Caki2 (cell line): ENCODE measurements around the gene CHN1. TPM values are rescaled to one million over a fixed set of nuclear protein-coding genes. Genes with fewer than 3 reads are reported as not detected.

Experiments
- DNase-seq: peaks from one replicate; pipeline ENCODE4 v3.0.0-alpha.2; 2015; ENCODE audit warnings: low read depth
- in situ Hi-C: cut with HindIII; loops from 2 replicates; pipeline ENCODE4 v1.10.0; 2016; ENCODE audit warnings: low sequenced_read_pairs, low pct_unique_long_range_greater_than_20kb, mixed read lengths
- total RNA-seq: library from RNA; depleted of rRNA; stranded (reverse); fragments of >200 nt; shearing (Covaris generic); gene quantifications from 2 replicates; pipeline ENCODE4 v1.2.3, GENCODE V29; 2014; ENCODE audit warnings: low replicate concordance

The CHN1 gene
- total RNA-seq, 1 experiment from 2014 or later, result 8.8 TPM

DNA sequence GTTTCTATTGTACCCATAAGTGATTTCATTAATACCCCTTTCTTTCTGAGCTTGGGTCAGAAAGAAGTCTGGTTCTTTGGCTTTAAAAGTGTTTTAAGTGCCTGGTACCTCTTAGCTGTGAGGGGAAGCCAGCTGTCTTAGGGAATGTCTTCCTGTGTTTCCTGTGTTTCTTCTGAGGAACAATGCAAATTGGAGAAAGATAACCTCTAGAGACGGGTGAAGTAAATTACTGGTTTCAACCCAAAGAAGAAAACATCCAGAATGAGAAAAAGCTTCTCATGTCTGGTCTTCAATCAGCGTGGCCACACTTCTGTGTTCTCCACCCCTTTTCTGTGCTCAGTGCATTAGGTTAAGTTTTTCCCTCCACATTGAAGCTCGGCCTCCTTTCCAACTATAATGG, 10.2 kb upstream of the CHN1 start:
- in situ Hi-C loops, result no loop called here
- DNase-seq, result no peak

DNA sequence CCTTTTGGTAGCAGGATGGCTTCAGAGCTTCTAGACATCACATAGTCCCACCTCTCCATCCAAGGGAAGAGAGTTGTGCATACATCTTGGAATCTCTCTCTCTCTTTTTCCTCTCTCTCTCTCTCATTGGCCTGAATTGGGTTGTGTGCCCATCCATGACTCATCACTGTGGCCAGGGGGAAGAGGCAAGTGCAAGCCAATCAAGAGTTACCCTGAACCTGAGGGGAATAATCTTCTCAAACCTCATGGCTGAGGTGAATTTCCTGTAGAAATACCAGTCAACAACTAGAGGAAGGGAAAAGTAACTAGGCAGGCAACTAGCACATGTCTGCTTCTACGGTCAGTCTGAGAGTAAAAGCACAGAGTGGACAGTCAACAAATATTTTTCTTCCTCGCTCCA, 7.3 kb upstream of the CHN1 start:
- DNase-seq, result no peak
- in situ Hi-C loops, result no loop called here

DNA sequence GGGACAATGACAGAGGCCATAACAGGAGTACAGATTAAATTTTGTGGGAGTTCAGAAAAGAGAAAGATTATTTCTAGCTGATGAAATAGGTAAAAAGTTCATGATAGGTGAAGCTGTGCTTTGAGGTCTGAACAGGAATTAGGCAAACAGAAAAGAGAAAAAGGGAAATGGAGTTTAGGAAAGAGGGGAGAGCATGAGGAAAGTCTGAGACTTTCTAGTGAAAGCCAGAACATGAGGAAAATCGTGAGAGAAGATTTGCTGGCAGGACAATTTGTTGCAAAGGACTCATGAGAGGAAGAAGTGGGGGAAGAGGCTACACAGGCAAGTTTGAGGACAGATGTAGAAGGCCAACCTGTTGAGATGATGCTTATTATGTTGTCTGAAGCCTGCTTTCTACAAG, 6.3 kb upstream of the CHN1 start:
- no peak for DNase-seq
- in situ Hi-C loops, result no loop called here

DNA sequence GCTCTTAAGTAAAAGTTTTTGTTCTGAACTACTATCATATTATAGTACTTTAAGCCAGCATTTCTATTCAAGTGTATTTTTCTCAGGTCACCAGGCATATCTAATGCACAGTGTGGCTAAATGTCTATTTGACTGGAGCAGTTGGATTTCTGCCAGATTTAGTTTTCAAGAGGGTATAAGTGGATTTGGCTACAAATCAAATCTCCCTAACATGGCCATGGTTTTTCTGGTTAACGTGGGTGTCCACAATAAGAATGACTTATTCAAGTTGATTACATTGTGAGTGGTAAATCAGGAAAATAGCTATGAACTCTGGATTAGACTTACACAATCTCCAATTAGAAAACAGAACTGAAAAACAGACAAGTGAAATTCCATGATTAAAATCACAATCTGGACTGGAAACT, 5.7 kb upstream of the CHN1 start:
- DNase-seq, result no peak
- in situ Hi-C loops, result no loop called here

DNA sequence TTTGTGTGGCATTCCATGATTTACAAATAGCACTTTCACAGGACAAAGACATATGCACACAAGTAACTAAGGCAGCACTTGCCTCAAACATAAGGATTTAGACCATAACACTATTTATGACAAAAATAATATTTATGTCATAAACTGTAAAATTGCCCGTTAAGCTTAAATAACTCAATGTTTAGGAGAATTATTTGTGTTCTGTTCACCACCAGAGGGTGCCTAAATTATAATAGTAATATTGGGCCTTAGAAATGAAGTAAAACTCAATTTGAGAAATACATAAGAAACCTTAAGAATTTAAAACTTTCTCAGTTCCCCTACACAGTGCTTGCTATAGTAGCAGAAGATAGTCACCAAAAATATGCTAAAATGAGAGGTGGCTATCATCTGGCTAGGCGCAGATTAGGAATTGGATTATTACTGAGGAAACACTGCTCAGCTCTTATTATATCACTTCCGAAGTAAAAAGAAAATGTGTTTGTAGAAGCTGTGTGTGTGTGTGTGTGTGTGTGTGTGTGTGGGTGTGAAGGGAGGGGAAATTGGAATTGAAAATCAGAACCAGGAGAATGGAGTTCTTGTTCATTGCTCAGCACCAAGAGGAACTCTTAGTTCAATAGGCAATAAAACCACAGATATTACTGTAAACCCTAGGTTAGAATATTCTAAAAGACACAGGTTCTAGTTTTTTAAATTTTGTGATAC, 4.9 kb upstream of the CHN1 start:
- in situ Hi-C loops, result no loop called here

DNA sequence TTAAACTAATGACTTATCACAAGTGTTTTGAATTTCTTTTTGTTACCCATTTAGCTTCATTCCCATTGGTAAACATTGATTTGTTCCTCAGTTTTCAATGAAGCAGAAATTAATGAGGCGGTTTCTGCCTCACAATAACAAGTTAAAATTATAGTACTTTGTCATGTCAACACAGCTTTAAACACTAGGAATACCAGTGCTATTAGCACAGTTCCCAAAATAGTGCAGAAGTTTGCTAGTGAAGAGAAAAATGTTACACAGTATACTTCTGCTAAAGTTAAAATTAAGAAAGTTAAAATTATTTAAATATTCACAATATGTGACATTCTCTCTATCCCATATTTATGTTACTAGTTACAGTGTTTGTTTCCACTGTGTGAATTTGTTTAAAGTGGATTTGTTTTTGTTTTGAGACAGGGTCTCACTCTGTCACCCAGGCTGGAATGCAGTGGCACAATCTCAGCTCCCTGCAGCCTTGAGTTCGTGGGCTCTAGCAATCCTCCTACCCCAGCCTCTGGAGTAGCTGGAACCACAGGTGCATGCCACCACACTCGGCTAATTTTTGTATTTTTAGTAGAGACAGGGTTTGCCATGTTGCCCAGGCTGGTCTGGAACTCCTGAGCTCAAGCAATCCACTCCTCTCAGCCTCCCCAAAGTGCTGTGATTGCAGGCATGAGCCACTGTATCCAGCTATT, 3.8 kb upstream of the CHN1 start:
- in situ Hi-C loops, result no loop called here

More for the DNA sequence above, 4.9 kb upstream of the CHN1 start:
- DNase-seq, result no peak

DNA sequence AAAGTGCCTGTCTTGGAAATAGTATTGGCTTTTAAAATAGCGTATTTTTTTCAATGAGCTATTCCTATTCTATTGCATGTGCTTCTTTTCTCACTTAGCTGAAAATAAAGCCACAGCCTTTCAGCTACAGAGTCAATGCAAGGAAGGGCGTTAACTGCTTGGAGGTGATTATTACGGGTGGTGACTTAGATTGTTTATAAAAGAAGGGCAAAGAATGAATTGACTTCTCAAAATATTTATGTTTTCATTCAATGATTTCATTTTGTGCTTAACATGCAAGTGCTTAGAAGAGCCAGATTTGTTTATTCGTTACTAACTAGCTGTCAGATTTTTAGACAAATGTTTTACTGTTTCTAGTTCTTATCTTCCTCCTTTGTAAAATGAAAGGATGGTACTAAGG, 2.8 kb upstream of the CHN1 start:
- in situ Hi-C loops, result no loop called here
- no peak for DNase-seq

More for the DNA sequence above, 3.8 kb upstream of the CHN1 start:
- no peak for DNase-seq

DNA sequence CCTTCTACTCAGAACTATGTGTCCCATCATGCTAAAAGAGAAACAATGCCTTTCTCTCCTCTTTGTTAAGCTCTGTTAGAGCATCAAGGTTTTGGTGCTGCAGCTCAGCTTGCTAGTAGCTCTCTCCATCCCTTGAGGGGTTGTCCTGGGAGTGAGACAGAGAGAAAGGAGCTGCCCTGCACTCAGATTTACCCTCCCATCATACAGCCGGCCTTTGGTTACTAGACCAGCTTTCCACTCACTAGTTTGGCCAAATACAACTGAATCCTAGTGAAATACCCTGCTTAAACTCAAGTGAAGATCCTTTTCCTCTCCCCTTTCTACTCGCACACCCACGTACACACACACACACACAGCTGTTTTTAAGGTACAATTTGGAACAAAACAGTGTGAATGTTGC, 2.3 kb upstream of the CHN1 start:
- in situ Hi-C loops, result no loop called here
- DNase-seq, result no peak

DNA sequence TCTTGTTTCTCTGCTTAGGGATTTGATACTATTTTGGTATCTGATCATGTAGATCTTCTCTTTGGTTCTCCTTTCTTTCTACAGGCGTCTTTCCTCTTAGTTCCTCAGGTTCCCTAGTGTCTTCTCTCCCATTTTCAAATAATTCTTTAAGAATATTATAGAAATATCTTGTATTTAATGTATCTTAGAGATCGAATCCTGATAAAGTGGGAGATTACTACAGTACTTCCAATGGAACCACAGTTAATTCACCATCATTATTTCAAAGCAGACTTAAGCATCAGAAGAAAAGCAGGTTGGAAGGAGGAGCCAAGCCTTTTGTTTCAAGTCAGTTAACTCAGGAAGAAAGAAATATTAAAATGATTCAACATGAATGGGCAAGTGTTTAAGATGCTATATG, 1.1 kb upstream of the CHN1 start:
- in situ Hi-C loops, result no loop called here
- no peak for DNase-seq

DNA sequence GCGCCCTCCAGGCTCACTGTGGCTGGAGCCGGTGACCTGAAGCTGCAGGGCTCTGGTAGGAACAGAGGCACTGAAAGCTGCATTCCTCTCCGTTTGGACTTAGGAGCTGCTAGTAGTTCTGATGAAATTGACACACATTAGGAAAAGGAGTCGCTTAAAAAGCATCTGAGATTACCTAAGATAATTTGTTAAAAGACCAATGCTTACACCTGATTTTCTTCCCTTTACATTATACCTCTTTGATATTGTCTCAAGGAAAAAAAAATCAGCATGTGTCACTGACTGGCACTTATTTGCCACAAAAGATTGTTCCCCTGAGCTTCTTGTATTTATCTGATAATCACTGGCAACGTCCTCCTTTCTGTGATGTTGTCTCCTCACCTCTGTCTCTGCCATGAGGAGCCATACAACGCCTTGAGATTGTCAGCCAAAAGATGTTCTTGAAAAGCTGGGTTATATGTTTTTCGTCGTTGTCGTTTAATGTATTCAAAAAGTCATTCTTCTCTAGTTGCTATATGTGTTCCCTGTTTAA, 618 bp upstream of the CHN1 start:
- no peak for DNase-seq
- in situ Hi-C loops, result no loop called here

DNA sequence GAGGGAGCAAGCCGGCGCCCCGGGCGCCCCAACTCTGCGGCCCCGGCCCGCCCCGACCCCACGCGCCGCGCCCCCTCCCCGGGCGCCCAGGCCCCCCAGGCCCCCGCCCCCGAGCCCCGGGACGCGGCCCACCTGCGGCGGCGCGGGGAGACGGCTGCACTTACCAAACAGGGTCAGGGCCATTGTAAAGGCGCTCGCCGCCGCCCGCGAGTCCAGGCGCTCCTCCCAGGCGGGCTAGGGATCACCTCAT, 526 bp downstream of the CHN1 start:
- in situ Hi-C loops, result no loop called here
- no peak for DNase-seq

DNA sequence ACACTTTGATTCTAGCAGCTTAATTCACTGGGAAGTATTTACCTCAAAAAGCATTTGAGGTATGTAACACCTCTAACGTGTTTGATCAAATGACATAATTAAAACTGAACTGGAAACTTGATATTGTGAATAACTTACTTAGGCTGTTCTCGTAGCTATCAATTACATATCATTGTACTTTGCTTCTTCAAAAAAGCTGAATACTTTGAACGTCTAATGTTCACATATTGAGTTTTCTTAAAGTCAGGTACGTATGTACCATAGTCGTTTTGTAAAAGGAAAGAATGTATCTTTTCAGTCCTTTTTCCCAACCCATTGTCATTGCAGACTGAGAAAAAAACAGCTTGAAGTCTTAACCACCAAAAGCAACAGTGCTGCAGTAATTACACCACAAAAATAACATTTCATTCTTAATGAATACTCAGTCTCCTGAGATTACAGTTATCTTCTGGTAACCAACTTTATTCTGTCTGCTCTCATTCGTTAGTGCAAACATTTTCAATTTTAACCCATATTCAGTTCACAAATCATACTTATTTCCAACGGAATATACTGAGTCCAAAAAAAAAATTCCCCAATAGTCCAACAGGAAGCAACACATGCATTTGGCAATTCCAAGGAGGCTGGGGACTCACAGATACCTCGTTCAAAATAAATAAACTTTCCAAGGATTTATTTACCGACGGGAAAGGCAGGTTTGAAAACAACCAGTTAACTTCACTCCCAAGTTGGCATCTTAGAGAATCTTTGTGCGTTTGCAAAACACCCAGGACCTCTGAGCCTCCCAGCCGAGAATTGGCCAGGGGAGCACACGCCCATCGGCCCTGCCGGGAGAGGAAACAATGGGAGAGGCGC, 1.1 kb downstream of the CHN1 start:
- in situ Hi-C loops, result no loop called here
- DNase-seq, result peak; percentile 47

DNA sequence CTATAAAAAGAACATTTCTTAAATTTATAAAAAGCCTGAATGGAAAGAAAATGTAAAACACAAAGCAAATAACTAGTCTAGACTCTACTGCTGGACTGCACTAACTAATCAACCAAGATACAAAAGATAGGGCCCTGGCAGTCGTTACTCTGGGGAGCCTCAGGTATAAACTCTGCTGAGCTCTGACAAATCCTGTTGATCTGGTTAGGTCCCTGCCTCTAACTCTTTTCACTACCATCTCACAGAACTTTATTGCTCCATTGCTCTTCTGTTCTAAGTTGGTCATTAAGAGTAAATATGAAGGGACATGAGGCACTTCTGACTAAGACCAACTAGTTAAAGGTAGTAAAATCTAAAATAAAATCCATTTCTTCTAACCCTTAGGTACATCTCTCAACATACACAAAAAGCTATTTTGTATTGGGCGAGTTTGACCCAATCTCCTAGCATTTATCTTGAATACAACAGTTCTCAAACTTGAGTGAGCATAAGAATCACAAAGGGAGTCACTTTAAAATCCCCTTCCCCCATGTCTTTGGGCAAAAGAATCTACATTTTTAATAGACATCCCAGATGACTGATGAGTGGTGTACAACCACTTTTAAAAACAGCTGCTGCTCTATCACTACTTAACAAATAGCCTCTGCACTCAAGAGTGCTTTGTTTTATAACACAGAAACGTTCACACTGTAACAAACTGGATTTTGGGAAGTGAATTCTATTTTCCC, 2.5 kb downstream of the CHN1 start:
- in situ Hi-C loops, result no loop called here
- DNase-seq, result no peak

DNA sequence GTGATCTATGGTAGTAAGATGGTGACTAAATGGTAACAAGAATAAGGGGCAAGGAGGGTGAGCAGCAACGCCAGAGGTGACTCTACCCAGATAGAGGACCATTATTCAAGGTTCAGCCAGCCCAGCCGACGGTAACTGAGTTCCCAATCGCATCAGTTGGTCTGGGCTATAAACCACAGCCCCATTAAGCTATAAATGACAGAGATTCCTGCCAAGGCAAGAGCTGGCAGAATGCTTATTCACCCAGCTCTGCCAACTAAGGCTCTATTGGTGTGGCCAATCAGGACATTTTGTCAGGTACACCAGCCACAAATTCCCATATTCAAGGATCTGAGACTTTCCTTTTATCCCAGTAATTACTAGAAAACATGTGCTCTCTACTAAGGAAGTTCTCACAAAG, 3.6 kb downstream of the CHN1 start:
- in situ Hi-C loops, result no loop called here
- no peak for DNase-seq

DNA sequence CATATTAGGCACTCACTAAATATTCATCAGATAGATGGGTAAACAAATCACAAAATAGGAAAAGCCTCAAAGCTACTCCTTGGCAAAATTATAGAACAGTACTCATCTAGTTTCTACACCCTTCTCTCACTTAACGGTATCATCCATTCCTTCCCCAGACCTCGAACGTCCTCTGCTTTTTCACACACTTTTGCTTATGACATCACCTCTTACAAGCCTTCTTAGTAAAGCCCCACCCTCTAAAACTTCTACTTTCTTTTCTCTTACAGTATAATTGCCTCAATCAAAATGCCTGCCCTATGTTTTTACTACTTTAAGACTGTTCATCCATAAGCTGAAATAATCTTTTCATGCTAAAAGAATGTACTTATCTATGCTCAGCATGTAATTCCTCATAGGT, 8.1 kb downstream of the CHN1 start:
- DNase-seq, result no peak
- in situ Hi-C loops, result no loop called here

DNA sequence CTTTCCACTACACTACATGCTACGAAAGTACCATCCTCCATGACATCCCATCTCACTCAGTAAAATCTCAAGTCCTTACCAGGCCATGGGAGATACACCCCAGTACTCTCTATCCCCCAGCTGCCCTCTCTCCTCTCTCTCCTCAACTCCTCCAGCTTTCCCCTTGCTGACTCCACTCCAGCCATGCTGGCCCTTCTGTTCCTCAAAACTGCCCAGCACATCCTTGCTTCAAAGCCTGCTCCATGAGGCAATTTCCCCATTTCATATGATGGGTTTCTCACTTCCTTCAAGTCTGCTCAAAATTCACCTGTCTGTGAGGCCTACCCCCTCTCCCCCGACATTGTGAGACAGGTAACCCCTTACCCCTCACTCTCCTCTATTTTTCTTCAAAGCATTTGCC, 8.6 kb downstream of the CHN1 start:
- in situ Hi-C loops, result no loop called here
- DNase-seq, result no peak

DNA sequence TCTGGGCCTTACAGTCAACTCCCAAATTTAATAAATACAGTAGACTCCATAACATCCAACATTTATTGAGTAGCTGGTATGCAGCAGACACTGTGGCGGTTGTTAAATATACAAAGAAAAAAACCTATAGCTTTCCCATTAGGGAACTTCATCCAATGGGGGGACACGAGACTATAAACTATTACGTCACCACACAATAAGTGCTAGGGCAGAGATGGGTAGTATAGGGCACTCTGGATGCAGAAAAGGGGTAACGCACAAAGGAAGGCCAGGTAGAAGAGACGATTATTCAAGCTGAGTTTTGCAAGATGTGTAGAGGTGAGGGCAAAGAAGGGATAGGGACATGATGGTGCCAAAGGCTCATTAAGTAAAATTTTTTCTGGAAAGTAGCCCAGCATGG, 10.8 kb downstream of the CHN1 start:
- in situ Hi-C loops, result no loop called here
- DNase-seq, result no peak

DNA sequence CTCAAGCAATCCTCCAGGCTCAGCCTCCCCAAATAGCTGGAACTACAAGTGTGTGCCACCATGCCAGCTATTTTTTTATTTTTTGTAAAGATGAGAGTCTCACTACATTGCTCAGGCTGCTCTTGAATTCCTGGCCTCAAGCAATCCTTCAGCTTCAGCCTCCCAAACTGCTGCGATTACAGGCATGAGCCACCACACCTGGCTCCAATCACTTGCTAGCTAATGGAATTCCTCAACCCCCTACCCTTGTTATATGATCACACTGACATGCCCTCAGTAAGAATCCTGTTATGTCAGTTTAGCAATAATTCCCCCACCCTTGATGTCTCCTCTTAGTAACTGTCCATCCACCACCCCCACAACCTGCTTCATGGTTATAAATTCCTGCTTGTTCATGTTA, 12.3 kb downstream of the CHN1 start:
- in situ Hi-C loops, result no loop called here
- DNase-seq, result no peak

DNA sequence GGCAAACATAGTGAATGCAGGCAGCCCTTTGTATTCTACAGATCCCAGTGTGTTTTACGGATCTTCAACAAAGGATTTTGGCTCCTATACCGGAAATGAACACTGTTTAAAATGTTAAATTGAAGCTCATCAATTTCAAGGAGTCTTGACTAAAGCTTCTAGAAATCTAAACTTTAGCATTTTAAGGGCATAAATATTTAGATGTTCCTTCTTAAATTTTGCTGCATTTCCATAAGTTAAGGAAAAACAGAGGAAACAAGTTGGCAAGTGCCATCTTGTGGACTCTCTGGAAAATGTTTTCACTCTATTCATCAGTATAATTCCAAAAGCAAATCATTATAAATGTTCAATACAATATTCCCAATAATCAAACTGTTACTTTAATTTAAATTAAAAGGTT, 19.6 kb downstream of the CHN1 start:
- DNase-seq, result peak; percentile 56
- in situ Hi-C loops, result no loop called here
